SIG-M5 treated with dmso at 0.1 percent for 504 hours (cell line): ENCODE measurements around the gene PUS1.

Experiments used
- DNase-seq: peaks from one replicate; lab custom pipeline; 2025; ENCODE audit not compliant: unreplicated experiment; lab: John Stamatoyannopoulos, UW

The PUS1 gene

GRCh38 chr12:131990066-131990979, 61.2 kb downstream of the PUS1 start:
- no peak for DNase-seq

GRCh38 chr12:131990980-131991305, 61.9 kb downstream of the PUS1 start:
- no peak for DNase-seq

GRCh38 chr12:131991816-131992430, 62.8 kb downstream of the PUS1 start:
- DNase-seq = no peak

- DNase-seq = no peak
Measured at GRCh38 chr12:131994589-131994988, 65.5 kb downstream of the PUS1 start.
